GM19455 (cell line): ENCODE measurements around the gene CDH16.
"Not testable (repeated sequence)": the region's sequence is repeated elsewhere in the genome, so short reads cannot be mapped to it uniquely, and the experiment has no call there.

Experiments
- ATAC-seq: cut with Tn5 transposase; IDR thresholded peaks from one replicate; pipeline ENCODE4 v1.9.1; 2021; ENCODE audit not compliant: unreplicated experiment

The CDH16 gene

GRCh38 chr16:66878067-66878466, 40.6 kb downstream of the CDH16 start:
- ATAC-seq = no peak

GRCh38 chr16:66874079-66874775, 44.5 kb downstream of the CDH16 start:
- ATAC-seq = no peak

GRCh38 chr16:66873685-66874055, 45.0 kb downstream of the CDH16 start:
- no peak for ATAC-seq

GRCh38 chr16:66872943-66873684, 45.6 kb downstream of the CDH16 start:
- ATAC-seq = peak; percentile 83

DNA sequence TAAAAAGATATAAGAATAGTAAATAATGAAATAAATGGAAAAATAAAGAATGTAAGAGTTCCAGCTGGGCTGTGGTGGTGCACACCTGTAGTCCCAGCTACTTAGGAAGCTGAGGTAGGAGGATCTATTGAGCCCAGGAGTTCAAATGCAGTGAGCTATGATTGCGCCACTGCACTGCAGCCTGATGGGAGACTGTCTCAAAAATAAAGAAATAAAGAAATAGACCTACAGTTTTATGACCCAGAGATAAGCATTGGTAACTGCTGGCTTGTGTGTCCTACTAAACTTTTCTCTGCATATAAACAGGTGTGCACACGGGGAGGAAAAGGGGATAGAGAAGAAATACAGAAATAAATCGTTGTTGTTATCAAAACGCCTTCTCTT, 46.1 kb downstream of the CDH16 start:
- ATAC-seq = no peak

- no peak for ATAC-seq
Observed at GRCh38 chr16:66871840-66872239, 46.8 kb downstream of the CDH16 start.

DNA sequence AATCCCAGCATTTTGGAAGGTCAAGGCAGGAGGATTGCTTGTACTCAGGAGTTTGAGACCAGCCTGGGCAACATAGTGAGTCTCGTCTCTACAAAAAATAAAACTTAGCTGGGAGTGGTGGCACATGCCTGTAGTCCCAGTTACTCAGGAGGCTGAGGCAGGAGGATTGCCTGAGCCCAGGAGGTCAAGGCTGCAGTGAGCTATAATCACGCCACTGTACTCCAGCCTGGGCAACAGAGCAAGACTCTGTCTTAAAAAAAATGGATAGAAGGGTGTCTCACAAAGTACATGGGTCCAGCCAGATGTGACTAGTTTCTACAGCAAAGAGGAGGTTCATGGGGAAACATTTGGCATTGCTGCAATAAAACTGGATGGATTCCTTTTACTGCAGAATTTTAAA, 47.3 kb downstream of the CDH16 start:
- not testable (repeated sequence) for ATAC-seq

GRCh38 chr16:66869424-66869823, 49.3 kb downstream of the CDH16 start:
- ATAC-seq = no peak

DNA sequence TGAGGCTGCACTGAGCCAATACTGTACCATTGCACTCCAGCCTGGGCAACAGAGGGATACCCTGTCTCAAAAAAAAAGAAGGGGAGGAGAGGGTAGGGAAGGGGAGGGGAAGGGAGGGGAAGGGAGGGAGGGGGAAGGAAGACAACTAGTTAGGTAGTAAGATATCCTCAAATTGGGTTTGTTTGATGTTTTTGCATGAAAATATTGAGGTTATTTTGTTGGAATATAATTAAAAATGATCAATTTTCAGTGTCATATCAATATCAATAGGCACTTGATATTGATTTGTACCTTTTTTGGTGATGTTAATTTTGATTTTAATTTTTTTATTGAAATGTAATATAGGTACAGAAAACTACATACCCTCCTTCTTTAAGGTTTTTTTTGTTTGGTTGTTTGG, 55.0 kb downstream of the CDH16 start:
- no peak for ATAC-seq

GRCh38 chr16:66862023-66862520, 56.6 kb downstream of the CDH16 start:
- no peak for ATAC-seq

- ATAC-seq = no peak
Observed at GRCh38 chr16:66859397-66860068, 59.2 kb downstream of the CDH16 start.

- ATAC-seq = no peak
Observed at GRCh38 chr16:66858740-66859396, 59.8 kb downstream of the CDH16 start.
